Tibial nerve (tissue), 4 donors: ENCODE results near the gene GIMAP8.

Experiments
- EP300 ChIP-seq, 2 donors: sonication (generic); formaldehyde crosslinking; IDR thresholded peaks; one replicate each; pipeline ENCODE4 v1.6.1; 2017; ENCODE audit warnings: antibody characterized with exemption in 2 of 2, mild to moderate bottlenecking in 1 of 2
- TF ChIP-seq, protein P1 (sequence below), 5 experiments: fragments of 200-600 bp in 3 of 5; fragments of 450-650 bp in 2 of 5; sonication (generic) in 3 of 5; IDR thresholded peaks; one replicate each; pipeline ENCODE4 v1.5.1; 2016 to 2019; ENCODE audit warnings: antibody characterized with exemption in 5 of 5, mild to moderate bottlenecking in 3 of 5, moderate library complexity in 2 of 5

- TF ChIP-seq, protein P1, sequence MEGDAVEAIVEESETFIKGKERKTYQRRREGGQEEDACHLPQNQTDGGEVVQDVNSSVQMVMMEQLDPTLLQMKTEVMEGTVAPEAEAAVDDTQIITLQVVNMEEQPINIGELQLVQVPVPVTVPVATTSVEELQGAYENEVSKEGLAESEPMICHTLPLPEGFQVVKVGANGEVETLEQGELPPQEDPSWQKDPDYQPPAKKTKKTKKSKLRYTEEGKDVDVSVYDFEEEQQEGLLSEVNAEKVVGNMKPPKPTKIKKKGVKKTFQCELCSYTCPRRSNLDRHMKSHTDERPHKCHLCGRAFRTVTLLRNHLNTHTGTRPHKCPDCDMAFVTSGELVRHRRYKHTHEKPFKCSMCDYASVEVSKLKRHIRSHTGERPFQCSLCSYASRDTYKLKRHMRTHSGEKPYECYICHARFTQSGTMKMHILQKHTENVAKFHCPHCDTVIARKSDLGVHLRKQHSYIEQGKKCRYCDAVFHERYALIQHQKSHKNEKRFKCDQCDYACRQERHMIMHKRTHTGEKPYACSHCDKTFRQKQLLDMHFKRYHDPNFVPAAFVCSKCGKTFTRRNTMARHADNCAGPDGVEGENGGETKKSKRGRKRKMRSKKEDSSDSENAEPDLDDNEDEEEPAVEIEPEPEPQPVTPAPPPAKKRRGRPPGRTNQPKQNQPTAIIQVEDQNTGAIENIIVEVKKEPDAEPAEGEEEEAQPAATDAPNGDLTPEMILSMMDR (IDR thresholded peaks at IDR 0.05) = no peak
- no peak for TF ChIP-seq EP300 (IDR thresholded peaks at IDR 0.05)
These were observed 8.3 kb downstream of the GIMAP8 start for GRCh38 chr7:150458756-150459155.
